Lower lobe of right lung (tissue), 2 donors: ENCODE data around the gene ANKLE1. TPM values are rescaled to one million over a fixed set of nuclear protein-coding genes. Genes with fewer than 3 reads are reported as not detected.
A peak's percentile ranks its signal among the peaks of the same experiment; 100 is the strongest.
"Not testable (repeated sequence)": the region's sequence is repeated elsewhere in the genome, so short reads cannot be mapped to it uniquely, and the experiment has no call there.

ENCODE experiments used
- ATAC-seq, 2 donors: fragments of 200-7000 bp; cut with Tn5 transposase; one replicate each; pipeline ENCODE4 v1.9.1; 2020 to 2022; ENCODE audit warnings: mild to moderate bottlenecking in 2 of 2, moderate library complexity in 2 of 2
- DNase-seq: peaks from one replicate; pipeline ENCODE4 v3.0.0-alpha.2; 2020
- H3K27ac ChIP-seq: fragments of 200-600 bp; one replicate; pipeline ENCODE4 v1.8.0; 2022
- H3K27me3 ChIP-seq: fragments of 200-600 bp; one replicate; pipeline ENCODE4 v1.8.0; 2022; ENCODE audit warnings: low read depth
- H3K36me3 ChIP-seq: fragments of 200-600 bp; one replicate; pipeline ENCODE4 v1.8.0; 2022; ENCODE audit warnings: mild to moderate bottlenecking
- H3K4me1 ChIP-seq: fragments of 200-600 bp; one replicate; pipeline ENCODE4 v1.8.0; 2022
- H3K4me3 ChIP-seq: fragments of 200-600 bp; one replicate; pipeline ENCODE4 v1.8.0; 2022; ENCODE audit warnings: mild to moderate bottlenecking
- H3K9me3 ChIP-seq: fragments of 200-600 bp; one replicate; pipeline ENCODE4 v1.8.0; 2022
- intact Hi-C: fragments of 100-400 bp; cut with DNase I; formaldehyde crosslinking; loops from one replicate; pipeline ENCODE4 v1.11.0; 2022
- total RNA-seq: library from RNA; stranded (reverse); fragmentation: NEBNext Ultra II Directional; extraction: Animal tissue kit (Norgen Biotek cat#: 25700); gene quantifications from one replicate; pipeline ENCODE4 v1.2.1, GENCODE V29; 2021
- TF ChIP-seq, protein P1 (sequence below): fragments of 200-600 bp; IDR thresholded peaks from one replicate; pipeline ENCODE4 v1.8.0; 2022; ENCODE audit warnings: antibody characterized with exemption, mild to moderate bottlenecking
- donor health status: DM: no; HTN: yes; CAD: no; lungs with severe emphysema.

ANKLE1 gene
- total RNA-seq, 1 donor from 2014 or later: 0.92 TPM

DNA sequence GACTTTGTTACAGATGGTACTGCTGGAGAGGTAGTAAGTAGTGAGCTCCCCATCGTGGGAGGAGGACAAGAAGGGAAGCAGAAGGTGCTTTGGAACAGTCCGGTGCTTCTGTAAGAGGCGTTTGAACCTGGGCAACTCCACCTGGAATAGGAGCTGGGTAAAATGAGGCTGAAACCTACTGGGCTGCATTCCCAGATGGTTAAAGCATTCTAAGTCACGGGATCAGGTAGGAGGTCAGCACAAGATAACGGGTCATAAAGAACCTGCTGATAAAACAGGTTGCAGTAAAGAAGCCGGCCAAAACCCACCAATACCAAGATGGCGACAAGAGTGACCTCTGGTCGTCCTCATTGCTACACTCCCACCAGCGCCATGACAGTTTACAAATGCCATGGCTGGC lies 5.1 kb downstream of the ANKLE1 start:
- Histone ChIP-seq H3K4me1 (peaks cover 11% of the 10 kb centered on the region), H3K27me3 (peaks cover 9% of the 10 kb centered on the region), H3K27ac (no peak overlapping the region), H3K36me3 (no peaks in the 10 kb centered on the region), H3K4me3 (no peak overlapping the region), H3K9me3 (no peaks in the 10 kb centered on the region)
- intact Hi-C loops: loop anchor here (10.0 kb wide), 1 partner anchor 212 kb away; the partner anchor contains the start of genes HAUS8 and MYO9B
- TF ChIP-seq, protein P1, sequence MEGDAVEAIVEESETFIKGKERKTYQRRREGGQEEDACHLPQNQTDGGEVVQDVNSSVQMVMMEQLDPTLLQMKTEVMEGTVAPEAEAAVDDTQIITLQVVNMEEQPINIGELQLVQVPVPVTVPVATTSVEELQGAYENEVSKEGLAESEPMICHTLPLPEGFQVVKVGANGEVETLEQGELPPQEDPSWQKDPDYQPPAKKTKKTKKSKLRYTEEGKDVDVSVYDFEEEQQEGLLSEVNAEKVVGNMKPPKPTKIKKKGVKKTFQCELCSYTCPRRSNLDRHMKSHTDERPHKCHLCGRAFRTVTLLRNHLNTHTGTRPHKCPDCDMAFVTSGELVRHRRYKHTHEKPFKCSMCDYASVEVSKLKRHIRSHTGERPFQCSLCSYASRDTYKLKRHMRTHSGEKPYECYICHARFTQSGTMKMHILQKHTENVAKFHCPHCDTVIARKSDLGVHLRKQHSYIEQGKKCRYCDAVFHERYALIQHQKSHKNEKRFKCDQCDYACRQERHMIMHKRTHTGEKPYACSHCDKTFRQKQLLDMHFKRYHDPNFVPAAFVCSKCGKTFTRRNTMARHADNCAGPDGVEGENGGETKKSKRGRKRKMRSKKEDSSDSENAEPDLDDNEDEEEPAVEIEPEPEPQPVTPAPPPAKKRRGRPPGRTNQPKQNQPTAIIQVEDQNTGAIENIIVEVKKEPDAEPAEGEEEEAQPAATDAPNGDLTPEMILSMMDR: no peak
- no peak for ATAC-seq
- no peak for DNase-seq

DNA sequence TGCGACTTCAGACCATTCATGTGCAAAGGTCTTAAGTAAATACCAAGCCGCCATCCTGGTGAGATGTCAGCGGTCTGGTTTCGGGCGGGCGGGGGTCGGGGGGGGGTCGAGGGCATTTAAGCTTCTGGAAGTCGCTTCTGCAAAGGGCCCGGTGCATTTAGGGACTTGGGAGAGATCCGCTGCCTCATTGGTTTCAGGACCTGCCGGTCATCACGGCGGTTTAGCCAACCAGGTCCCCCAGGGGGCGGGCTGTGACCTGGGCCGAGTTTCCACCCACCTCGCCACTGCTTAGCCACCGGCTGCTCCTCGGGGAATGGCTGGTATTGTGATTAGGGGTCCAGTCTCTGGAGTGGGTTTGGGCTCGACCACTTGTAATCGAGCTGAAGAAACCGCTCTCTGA lies 7.8 kb downstream of the ANKLE1 start:
- Histone ChIP-seq H3K9me3 (no peaks in the 10 kb centered on the region), H3K27ac (no peak overlapping the region), H3K4me1 (peaks cover 12% of the 10 kb centered on the region), H3K27me3 (no peaks in the 10 kb centered on the region), H3K4me3 (no peak overlapping the region), H3K36me3 (no peaks in the 10 kb centered on the region)
- TF ChIP-seq, protein P1: no peak
- DNase-seq (peak; percentile 80), ATAC-seq (no peak)
- intact Hi-C loops: loop anchor here (10.0 kb wide), 1 partner anchor 215 kb away; the partner anchor contains the start of genes HAUS8 and MYO9B

DNA sequence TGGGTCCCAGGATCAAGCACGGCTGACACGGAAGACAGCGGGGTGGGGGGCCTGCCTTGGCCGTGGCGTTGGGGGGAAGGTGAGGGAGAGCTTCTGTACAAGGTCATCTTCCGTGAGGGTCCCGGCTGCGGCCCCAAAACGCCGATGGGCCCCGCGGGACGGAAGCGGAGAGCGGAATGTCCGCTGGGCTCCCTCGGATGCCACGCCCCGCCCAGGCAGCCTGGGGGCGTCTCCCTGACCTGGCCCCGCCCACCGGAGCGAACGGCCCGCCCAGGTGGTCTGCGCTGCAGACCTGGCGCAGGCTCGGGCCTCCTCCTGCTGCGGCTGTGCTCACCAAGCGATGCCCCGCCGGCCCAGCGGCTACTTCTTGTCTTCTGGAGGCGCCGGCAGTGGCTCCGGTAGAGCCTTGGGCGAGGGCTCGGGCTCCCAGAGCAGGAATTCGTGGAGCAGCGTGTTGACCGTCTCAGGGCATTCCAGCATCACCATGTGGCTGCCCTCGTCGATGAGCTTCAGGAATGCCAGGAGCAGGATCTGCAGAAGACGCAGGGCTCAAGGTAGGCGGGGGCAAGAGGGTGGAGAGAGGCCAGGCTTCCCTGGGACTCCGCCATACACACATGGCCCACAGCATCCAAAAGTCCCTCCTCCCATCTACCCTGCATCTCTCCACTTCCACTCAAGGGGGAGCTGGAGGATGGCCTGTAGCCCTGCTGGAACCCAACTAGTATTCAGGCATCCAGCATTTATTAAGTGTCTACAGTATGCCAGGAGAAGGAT lies 10.8 kb downstream of the ANKLE1 start:
- peak overlapping the region; percentile 61 for H3K27ac ChIP-seq
- peaks cover 4% of the 10 kb centered on the region for H3K36me3 ChIP-seq
- intact Hi-C loops: no loop called here
- TF ChIP-seq, protein P1: peak; percentile 73
- peaks cover 12% of the 10 kb centered on the region for H3K4me1 ChIP-seq
- H3K4me3 ChIP-seq: peak overlapping the region; percentile 67
- no peaks in the 10 kb centered on the region for H3K9me3 ChIP-seq
- ATAC-seq (peak; percentile 94 to 95), DNase-seq (peak; percentile 77)
- H3K27me3 ChIP-seq: no peaks in the 10 kb centered on the region

DNA sequence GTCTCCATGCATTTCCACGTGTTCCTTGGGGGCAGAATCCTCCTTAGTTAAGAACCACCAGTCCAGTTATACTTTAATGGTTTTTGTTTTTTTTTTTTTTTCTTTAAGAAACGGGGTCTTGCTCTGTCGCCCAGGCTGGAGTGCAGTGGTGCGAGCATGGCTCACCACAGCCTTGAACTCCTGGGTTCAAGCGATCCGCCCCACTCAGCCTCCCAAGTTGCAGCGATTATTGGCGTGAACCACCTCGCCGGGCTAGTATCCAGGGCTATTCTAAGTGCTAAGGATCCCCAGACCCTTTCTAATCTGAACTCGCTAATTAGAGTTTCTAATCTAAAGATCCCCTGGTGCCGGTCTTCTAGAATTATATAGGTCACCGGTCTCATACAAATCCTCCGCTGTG lies 11.9 kb downstream of the ANKLE1 start:
- Histone ChIP-seq H3K36me3 (peaks cover 8% of the 10 kb centered on the region), H3K4me3 (no peak overlapping the region), H3K27me3 (no peaks in the 10 kb centered on the region), H3K9me3 (no peaks in the 10 kb centered on the region), H3K4me1 (peaks cover 12% of the 10 kb centered on the region), H3K27ac (no peak overlapping the region)
- TF ChIP-seq, protein P1: no peak
- ATAC-seq (no peak), DNase-seq (no peak)
- intact Hi-C loops: no loop called here

DNA sequence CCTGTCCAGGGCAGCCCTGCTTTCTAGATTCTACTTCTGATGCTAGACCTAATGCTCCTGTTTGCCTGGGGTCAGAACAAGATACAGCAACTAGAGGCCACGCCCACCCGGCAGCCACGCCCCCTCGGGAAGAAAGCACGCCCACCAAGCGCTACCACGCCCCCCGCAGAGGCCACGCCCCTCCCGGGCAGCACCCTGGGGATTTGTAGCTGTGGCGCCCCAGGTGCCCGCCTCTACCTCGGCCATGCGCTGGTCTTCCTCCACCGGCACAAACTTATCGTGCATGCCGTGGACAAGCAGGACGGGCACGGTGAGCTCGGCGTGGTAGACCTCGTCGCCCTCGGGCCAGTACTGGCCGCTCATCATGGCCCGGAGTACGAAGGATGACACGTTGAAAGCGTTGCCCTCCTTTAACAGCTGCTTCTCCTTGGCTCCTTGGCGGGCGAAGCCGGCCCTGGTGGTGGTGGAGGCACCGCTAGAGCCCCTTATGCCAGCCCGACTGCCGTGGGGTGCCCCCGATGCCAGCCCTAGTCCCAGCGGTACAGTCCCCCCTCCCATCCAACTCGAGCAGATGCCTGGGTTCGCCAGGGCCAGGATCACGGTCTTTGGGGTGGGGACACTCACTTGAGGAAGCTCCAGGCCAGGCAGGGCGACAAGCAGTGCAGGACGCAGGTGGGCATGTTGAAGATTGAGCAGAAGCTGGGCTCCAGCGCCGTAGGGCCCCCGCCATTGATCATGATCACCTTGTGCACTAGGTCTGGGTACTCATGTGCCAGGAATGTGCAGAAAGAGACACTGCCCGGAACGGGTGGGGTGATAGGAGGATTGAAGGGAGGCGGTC lies 12.6 kb downstream of the ANKLE1 start:
- H3K27ac ChIP-seq: no peak overlapping the region
- peak; percentile 62 for DNase-seq
- peak; percentile 34 to 42 for ATAC-seq
- H3K27me3 ChIP-seq: no peaks in the 10 kb centered on the region
- H3K36me3 ChIP-seq: peaks cover 8% of the 10 kb centered on the region
- no peaks in the 10 kb centered on the region for H3K9me3 ChIP-seq
- intact Hi-C loops: no loop called here
- TF ChIP-seq, protein P1: no peak
- H3K4me1 ChIP-seq: peaks cover 12% of the 10 kb centered on the region
- H3K4me3 ChIP-seq: no peak overlapping the region

DNA sequence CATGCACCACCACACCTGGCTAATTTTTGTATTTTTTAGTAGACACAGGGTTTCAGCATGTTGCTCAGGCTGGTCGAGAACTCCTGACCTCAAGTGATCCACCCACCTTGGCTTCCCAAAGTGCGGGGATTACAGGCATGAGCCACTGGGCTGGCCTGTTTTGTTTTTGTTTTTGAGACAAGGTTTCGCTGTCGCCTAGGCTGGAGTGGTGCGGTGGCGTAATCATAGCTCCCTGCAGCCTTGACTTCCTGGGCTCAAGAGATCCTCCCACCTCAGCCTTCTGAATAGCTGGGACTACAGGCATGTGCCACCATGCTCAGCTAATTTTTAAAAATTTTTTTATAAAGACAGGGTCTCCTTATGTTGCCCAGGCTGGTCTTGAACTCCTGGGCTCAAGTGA lies 13.8 kb downstream of the ANKLE1 start:
- H3K4me1 ChIP-seq: peaks cover 12% of the 10 kb centered on the region
- H3K9me3 ChIP-seq, ATAC-seq, DNase-seq, H3K27me3 ChIP-seq, intact Hi-C loops, H3K27ac ChIP-seq, H3K36me3 ChIP-seq, H3K4me3 ChIP-seq: not testable (repeated sequence)
